Chondrocyte (in vitro differentiated cells): ENCODE results near the gene ATF6B. TPM values are rescaled to one million over a fixed set of nuclear protein-coding genes. Genes with fewer than 3 reads are reported as not detected.

Experiments used
- DNase-seq: peaks from one replicate; pipeline ENCODE4 v3.0.0; 2021; ENCODE audit warnings: mixed read lengths, low spot score
- H3K27ac Mint-ChIP-seq: one replicate; pipeline ENCODE4 v1.8.0; 2021; ENCODE audit warnings: mild to moderate bottlenecking, moderate library complexity, mixed read lengths; ENCODE audit not compliant: unreplicated experiment
- H3K27me3 Mint-ChIP-seq: 2 replicates; pipeline ENCODE4 v1.8.0; 2021; ENCODE audit warnings: low read depth, mixed read lengths
- H3K36me3 Mint-ChIP-seq: 2 replicates; pipeline ENCODE4 v1.8.0; 2021; ENCODE audit warnings: low read depth, mixed read lengths
- H3K4me1 Mint-ChIP-seq: 2 replicates; pipeline ENCODE4 v1.8.0; 2021; ENCODE audit warnings: low read depth, mild to moderate bottlenecking, mixed read lengths
- H3K4me3 Mint-ChIP-seq: one replicate; pipeline ENCODE4 v1.8.0; 2021; ENCODE audit warnings: mild to moderate bottlenecking, moderate library complexity, mixed read lengths; ENCODE audit not compliant: unreplicated experiment
- H3K9me3 Mint-ChIP-seq: 2 replicates; pipeline ENCODE4 v1.8.0; 2021; ENCODE audit warnings: low read depth, mixed read lengths
- total RNA-seq: library from RNA; stranded (reverse); gene quantifications from 3 replicates; pipeline ENCODE4 v1.2.1, GENCODE V29; 2021
- TF ChIP-seq, protein P1 (sequence below): fragments of 200-600 bp; sonication (generic); IDR thresholded peaks from 2 replicates; pipeline ENCODE4 v1.5.0; 2021; ENCODE audit warnings: antibody characterized with exemption, mild to moderate bottlenecking, moderate library complexity

Gene ATF6B
- total RNA-seq, 1 donor from 2014 or later = 68.0 TPM

DNA sequence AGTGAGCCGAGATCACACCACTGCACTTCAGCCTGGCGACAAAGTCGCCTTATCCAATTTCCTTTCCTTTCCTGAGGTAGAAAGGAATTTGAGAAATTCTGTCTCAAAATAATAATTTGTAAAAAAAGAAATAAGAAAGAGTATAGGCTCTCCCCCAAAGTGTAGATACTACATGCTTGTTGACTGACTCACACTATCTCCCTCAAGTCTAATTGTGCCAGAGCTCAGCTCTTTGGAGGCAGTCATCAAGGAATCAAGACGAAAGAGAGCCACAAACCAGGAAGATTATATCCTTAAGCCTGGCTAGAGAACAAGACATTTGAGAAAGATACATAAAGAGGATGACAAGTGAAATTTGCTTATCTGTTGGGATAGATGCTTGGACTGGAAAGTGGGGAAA, 5.7 kb upstream of the ATF6B start:
- peak overlapping the region; percentile 14 for H3K27ac Mint-ChIP-seq
- no peak for DNase-seq

GRCh38 chr6:32132110-32132509, 4.1 kb upstream of the ATF6B start:
- Mint-ChIP-seq H3K27me3 (no peaks in the 10 kb centered on the region), H3K4me3 (no peak overlapping the region), H3K9me3 (no peaks in the 10 kb centered on the region), H3K36me3 (no peaks in the 10 kb centered on the region), H3K4me1 (peaks cover 35% of the 10 kb centered on the region), H3K27ac (no peak overlapping the region)
- no peak for DNase-seq
- TF ChIP-seq, protein P1, sequence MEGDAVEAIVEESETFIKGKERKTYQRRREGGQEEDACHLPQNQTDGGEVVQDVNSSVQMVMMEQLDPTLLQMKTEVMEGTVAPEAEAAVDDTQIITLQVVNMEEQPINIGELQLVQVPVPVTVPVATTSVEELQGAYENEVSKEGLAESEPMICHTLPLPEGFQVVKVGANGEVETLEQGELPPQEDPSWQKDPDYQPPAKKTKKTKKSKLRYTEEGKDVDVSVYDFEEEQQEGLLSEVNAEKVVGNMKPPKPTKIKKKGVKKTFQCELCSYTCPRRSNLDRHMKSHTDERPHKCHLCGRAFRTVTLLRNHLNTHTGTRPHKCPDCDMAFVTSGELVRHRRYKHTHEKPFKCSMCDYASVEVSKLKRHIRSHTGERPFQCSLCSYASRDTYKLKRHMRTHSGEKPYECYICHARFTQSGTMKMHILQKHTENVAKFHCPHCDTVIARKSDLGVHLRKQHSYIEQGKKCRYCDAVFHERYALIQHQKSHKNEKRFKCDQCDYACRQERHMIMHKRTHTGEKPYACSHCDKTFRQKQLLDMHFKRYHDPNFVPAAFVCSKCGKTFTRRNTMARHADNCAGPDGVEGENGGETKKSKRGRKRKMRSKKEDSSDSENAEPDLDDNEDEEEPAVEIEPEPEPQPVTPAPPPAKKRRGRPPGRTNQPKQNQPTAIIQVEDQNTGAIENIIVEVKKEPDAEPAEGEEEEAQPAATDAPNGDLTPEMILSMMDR = no peak

More for the DNA sequence above, 5.7 kb upstream of the ATF6B start:
- H3K27me3 Mint-ChIP-seq = no peaks in the 10 kb centered on the region
- H3K36me3 Mint-ChIP-seq = no peaks in the 10 kb centered on the region
- H3K9me3 Mint-ChIP-seq = no peaks in the 10 kb centered on the region
- no peak overlapping the region for H3K4me3 Mint-ChIP-seq
- peaks cover 24% of the 10 kb centered on the region for H3K4me1 Mint-ChIP-seq
- TF ChIP-seq, protein P1 = no peak

GRCh38 chr6:32131439-32131948, 3.4 kb upstream of the ATF6B start:
- no peak for DNase-seq
- TF ChIP-seq, protein P1 = no peak
- no peaks in the 10 kb centered on the region for H3K9me3 Mint-ChIP-seq
- no peaks in the 10 kb centered on the region for H3K36me3 Mint-ChIP-seq
- H3K4me1 Mint-ChIP-seq = peaks cover 41% of the 10 kb centered on the region
- H3K4me3 Mint-ChIP-seq = no peak overlapping the region
- no peak overlapping the region for H3K27ac Mint-ChIP-seq
- no peaks in the 10 kb centered on the region for H3K27me3 Mint-ChIP-seq

DNA sequence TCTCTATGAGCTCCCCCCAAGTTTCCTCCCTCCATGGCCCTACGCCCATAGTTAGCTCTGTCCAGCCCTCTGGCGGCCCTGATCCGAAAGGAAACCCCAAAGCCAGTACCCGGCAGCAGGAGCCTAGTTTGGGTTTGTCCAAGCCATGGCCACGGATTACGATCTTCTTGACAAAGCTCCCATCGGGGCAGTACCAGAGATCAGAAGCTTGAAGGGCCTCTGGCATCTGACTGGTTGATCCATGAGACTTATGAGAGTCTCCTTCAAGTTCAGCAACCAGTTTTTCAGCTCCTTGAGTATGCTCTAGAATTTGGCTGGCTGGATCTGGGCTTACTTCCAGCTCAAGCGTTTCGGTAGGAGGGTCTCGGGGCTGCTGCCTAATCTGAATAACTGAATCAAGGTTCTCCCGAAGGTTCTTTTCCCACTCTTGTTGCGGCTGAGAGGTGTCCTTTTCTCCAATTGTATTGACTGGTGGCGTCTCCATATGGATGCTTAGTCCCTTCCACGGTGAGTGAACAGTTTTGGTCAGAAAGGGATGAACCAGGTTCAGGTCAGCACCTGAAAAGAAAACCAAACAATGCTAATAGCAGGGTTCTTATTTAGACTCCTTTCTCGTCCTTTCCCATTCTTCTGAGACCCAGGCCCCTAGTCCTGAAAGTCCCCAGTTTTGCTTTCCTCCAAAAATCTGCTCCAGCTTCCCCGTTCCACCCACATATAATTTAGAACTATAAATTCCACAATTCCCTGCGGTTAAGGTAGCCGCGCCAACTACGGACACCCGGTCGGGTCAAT, 1.4 kb upstream of the ATF6B start:
- Mint-ChIP-seq H3K4me1 (peaks cover 45% of the 10 kb centered on the region), H3K36me3 (peaks cover 5% of the 10 kb centered on the region), H3K27ac (peak overlapping the region; percentile 99), H3K27me3 (no peaks in the 10 kb centered on the region), H3K4me3 (peak overlapping the region; percentile 90), H3K9me3 (no peaks in the 10 kb centered on the region)
- DNase-seq = no peak
- TF ChIP-seq, protein P1 = no peak

DNA sequence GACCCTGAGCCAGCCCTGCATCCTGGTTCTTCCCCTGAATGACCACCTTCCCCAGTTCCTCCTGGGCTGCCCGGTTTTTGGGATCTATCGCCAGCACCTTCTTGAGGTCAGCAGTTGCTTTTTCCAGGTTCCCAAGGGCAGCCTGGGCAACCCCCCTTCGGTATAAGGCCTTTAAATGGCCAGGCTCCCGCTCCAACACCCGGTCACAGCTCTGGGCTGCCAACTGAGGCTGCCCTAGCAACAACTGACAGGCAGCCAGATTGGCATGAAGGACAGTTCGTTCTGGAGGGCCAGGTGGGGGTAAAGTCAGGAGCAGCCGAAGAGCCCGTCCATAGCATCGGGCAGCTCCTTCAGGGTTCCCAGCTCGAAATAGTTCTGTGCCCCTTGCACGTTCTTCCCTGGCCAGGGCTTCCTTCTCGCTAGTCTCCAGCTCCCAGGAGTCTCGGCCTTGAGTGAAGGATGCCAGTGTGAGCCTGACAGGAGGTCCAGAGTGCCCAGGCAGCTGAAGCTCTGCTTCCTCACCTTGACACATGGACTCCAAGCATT, 778 bp upstream of the ATF6B start:
- H3K4me1 Mint-ChIP-seq = peaks cover 41% of the 10 kb centered on the region
- H3K9me3 Mint-ChIP-seq = no peaks in the 10 kb centered on the region
- H3K27me3 Mint-ChIP-seq = no peaks in the 10 kb centered on the region
- DNase-seq = no peak
- H3K36me3 Mint-ChIP-seq = peaks cover 9% of the 10 kb centered on the region
- TF ChIP-seq, protein P1 = no peak
- peak overlapping the region; percentile 99 for H3K27ac Mint-ChIP-seq
- H3K4me3 Mint-ChIP-seq = peak overlapping the region; percentile 99
